GM18861 (cell line): ENCODE data around the gene ZP1.

ENCODE experiments used
- ATAC-seq: cut with Tn5 transposase; IDR thresholded peaks from one replicate; pipeline ENCODE4 v1.9.1; 2021; ENCODE audit not compliant: unreplicated experiment

ZP1 gene

DNA sequence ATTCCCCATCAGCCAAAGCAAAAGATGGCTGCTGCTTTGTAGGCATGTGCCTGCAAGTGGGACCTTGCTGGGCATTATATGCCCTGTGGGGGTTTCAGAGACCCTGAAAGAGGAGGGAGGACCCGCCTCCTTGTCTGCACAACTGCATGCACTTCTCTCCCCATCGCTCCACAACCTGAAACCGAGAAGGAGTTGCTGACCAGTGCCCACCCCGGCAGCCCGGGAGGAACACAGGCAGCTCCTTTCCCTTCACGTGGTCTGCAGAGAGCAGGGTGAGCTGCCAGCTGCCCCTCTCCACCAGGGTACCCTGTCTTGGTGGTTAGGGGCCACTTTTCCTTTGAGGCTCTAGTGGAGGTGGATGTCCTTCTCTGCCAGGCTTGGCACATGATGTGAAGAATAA is 55.6 kb downstream of the ZP1 start:
- no peak for ATAC-seq

DNA sequence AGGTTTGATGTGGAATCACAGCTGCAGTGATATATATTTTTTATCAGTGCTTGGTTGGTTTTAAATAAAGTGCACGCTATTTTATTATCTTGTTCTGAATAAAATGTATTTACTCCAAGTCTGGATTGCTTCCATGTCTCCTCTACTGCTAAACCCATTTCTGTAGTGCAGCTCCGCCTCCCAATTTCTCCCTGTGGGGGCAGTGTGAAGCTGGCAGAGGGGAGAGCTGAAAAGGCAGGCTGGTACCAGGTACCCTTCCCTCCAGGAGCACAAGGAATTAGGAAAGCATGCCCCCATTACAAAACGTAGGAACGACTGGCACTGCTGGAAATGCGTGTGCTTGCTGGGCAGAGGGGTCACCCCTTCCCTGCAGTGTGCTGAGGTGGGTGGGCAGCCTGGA is 56.0 kb downstream of the ZP1 start:
- no peak for ATAC-seq

DNA sequence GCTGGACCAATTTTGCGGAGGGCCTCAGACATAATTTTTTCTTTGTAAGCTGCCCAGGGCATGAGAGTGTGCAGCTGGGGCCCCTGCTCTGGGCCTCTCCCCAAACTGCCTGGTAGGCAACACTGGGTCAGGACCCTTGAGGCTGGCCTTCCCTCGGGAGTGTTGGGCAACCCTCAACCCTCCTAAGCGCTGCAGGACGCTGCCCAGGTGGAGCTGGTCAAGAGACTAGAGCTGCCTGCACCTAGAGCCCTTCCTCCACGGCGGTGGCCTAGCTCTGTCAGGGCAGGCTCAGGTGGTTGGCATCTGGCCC is 56.4 kb downstream of the ZP1 start:
- no peak for ATAC-seq

DNA sequence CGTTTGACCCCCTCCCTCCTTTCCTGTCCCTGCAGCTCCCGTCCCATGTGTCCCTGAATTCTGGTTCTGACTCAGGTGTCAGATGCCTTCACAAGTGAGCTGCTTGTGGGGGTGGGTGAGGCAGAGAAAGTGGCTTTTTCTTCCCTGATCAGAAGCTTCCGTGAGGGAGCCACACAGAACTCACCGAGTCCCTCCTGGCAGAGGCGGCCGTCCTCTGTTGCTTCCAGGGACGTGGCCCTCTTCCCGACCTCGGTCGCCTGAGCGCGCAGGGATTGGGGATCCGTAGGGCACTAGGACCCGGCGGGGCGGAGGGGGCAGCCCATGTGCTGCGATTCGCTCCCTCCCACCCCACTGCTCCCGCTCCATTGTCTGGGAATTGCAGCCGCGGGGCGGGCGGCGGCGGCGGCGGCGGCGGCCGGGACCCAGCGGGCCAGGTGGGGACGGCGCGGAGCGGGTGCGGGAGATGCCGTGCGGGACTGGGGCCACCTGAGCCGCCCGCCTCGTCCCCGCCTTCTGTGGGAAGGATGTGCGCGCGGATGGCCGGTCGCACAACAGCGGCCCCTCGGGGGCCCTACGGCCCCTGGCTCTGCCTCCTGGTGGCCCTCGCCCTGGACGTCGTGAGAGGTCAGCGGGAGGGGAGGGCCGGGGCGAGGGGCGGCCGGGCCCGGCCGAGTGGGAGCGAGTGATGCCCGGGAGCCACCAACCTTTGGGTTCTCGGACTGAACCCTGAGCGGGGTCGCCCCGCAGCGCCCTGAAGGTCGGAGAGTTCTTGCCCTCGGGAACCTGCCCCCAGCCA is 57.0 kb downstream of the ZP1 start, which contains the start of gene TMEM132A:
TSS of gene TMEM132A (plus strand) at position 351 of the 796 bp plus-strand sequence. CDS start at position 525, 174 bp downstream.
- no peak for ATAC-seq
